ENCODE measurements around the gene ATRNL1. TPM values are rescaled to one million over a fixed set of nuclear protein-coding genes. Genes with fewer than 3 reads are reported as not detected.

Gene ATRNL1
- total and polyA plus RNA-seq, 10 donors: 0.29 to 6.3 (median 2.2) TPM

DNA sequence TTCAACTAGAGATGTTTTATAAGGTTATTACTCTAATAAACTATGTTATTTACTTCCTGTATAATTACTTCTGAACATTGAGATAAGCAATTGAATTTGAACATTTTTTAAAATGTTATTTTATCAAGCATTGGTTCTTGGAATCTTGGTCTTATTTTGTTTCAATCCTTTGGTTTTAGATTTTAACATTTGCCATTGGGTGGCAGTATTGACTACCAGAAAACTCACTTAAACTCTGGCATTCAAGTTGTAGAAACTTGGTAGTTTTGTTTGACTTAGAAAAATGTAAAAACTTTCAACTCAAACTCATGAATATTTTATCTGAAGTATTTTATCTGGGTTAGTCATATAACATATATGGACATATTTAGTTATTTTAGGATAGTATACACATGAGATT lies 48.1 kb downstream of the ATRNL1 start:
- H3K4me1 ChIP-seq: no peaks in the 10 kb centered on the region
- no peaks in the 10 kb centered on the region for H3K27me3 ChIP-seq (replicated peaks in 1 of 7)
- intact Hi-C loops (cut with DNase I; ENCODE audit: low total_unique reads): no loop called here
- peaks cover 0 to 8% (median 0%) of the 10 kb centered on the region in 8 donors for H3K9me3 ChIP-seq
- no peaks in the 10 kb centered on the region for H3K36me3 ChIP-seq
- DNase-seq: no peak
- TF ChIP-seq, protein P1, sequence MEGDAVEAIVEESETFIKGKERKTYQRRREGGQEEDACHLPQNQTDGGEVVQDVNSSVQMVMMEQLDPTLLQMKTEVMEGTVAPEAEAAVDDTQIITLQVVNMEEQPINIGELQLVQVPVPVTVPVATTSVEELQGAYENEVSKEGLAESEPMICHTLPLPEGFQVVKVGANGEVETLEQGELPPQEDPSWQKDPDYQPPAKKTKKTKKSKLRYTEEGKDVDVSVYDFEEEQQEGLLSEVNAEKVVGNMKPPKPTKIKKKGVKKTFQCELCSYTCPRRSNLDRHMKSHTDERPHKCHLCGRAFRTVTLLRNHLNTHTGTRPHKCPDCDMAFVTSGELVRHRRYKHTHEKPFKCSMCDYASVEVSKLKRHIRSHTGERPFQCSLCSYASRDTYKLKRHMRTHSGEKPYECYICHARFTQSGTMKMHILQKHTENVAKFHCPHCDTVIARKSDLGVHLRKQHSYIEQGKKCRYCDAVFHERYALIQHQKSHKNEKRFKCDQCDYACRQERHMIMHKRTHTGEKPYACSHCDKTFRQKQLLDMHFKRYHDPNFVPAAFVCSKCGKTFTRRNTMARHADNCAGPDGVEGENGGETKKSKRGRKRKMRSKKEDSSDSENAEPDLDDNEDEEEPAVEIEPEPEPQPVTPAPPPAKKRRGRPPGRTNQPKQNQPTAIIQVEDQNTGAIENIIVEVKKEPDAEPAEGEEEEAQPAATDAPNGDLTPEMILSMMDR (IDR thresholded peaks at IDR 0.05 in 8 of 11, conservative IDR thresholded peaks at IDR 0.05 in 3 of 11): no peak
- TF ChIP-seq POLR2A (IDR thresholded peaks at IDR 0.05) (no peak), POLR2AphosphoS5 (IDR thresholded peaks at IDR 0.05) (no peak)
- H3K4me3 ChIP-seq: no peak overlapping the region
- no peak overlapping the region for H3K27ac ChIP-seq

DNA sequence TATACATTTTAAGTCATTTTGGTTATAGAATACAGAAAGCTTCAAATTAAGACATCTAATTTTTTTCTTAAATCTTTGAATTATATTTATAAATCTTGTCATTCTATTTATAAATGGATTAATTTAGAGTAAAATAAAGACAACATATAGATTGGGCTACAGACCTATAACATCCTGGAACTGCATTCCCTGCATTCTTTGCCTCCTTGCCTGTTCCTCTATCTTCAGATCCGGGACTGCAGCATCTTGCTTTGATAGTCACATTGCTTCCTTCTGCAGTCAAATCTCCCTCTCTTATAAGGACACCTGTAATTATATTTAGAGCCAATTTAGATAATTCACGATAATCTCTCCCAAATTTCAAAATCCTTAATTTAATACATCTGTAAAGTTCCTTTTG lies 64.2 kb downstream of the ATRNL1 start:
- 71 to 86% (median 85%) methylated on average over 2 of the region's 2 CpGs for WGBS, 5 donors

DNA sequence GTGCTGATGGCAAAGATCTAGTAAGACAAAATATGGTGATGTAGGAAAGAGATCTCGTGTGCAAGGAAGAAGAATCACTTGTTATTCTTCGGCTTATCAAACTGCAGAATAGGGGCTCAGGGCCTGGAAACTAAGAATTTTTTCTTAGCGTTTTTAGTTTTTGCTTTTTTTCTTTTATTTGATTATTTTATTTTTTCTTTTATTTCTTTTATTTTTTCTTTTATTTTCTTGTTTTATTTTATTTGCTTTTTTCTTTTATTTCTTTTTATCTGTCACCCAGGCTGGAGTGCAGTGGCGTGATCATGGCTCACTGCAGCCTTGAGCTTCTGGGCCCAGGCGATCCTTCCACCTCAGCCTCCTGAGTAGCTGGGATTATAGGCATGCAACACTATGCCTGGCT lies 70.0 kb downstream of the ATRNL1 start:
- WGBS, 5 donors: 87 to 96% (median 89%) methylated on average over 5 of the region's 5 CpGs
- TF ChIP-seq POLR2AphosphoS5 (IDR thresholded peaks at IDR 0.05) (no peak), POLR2A (IDR thresholded peaks at IDR 0.05) (no peak)
- TF ChIP-seq, protein P1 (IDR thresholded peaks at IDR 0.05 in 8 of 11, conservative IDR thresholded peaks at IDR 0.05 in 3 of 11): no peak
- no peaks in the 10 kb centered on the region for H3K27me3 ChIP-seq (replicated peaks in 1 of 7)

More for the DNA sequence above, 64.2 kb downstream of the ATRNL1 start:
- no peak overlapping the region for H3K4me3 ChIP-seq
- H3K27me3 ChIP-seq (replicated peaks in 1 of 7): peaks cover 0 to 3% (median 0%) of the 10 kb centered on the region in 7 donors
- TF ChIP-seq, protein P1 (IDR thresholded peaks at IDR 0.05 in 8 of 11, conservative IDR thresholded peaks at IDR 0.05 in 3 of 11): no peak
- no peak for TF ChIP-seq POLR2AphosphoS5 (IDR thresholded peaks at IDR 0.05)
- no peak for TF ChIP-seq POLR2A (IDR thresholded peaks at IDR 0.05)
- DNase-seq: no peak
- no peaks in the 10 kb centered on the region for H3K36me3 ChIP-seq
- no peaks in the 10 kb centered on the region for H3K9me3 ChIP-seq
- H3K4me1 ChIP-seq: no peaks in the 10 kb centered on the region
- no peak overlapping the region for H3K27ac ChIP-seq
- intact Hi-C loops (cut with DNase I; ENCODE audit: low total_unique reads): no loop called here

DNA sequence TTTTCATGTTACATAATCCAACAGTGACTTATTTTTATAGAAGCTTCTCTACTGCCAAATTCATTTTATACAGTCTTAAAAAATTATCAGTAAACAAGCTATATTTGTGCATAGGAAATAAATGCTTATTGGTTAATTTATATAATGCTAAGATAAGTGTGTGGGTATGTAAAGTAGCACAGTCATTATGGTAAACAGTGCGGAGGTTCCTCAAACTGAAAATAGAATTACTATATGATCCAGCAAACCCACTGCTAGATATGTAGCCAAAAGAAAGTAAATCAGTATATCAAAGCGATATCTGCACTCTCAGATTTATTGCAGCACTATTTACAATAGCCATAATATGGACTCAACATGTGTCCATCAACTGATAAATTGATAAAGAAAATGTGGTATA lies 71.1 kb downstream of the ATRNL1 start:
- DNase-seq: no peak
- intact Hi-C loops (cut with DNase I; ENCODE audit: low total_unique reads): loop anchor here (10.0 kb wide), 1 partner anchor 1221 kb away; no protein-coding TSS in a partner anchor
- no peaks in the 10 kb centered on the region for H3K9me3 ChIP-seq
- no peaks in the 10 kb centered on the region for H3K36me3 ChIP-seq
- H3K4me1 ChIP-seq: no peaks in the 10 kb centered on the region
- WGBS, 5 donors: 53 to 68% (median 64%) methylated on average over 2 of the region's 2 CpGs
- TF ChIP-seq, protein P1 (IDR thresholded peaks at IDR 0.05 in 8 of 11, conservative IDR thresholded peaks at IDR 0.05 in 3 of 11): no peak
- TF ChIP-seq POLR2AphosphoS5 (IDR thresholded peaks at IDR 0.05) (no peak), POLR2A (IDR thresholded peaks at IDR 0.05) (no peak)
- no peaks in the 10 kb centered on the region for H3K27me3 ChIP-seq (replicated peaks in 1 of 7)
- H3K4me3 ChIP-seq: no peak overlapping the region
- H3K27ac ChIP-seq: no peak overlapping the region

More for the DNA sequence above, 70.0 kb downstream of the ATRNL1 start:
- H3K36me3 ChIP-seq: no peaks in the 10 kb centered on the region
- no peaks in the 10 kb centered on the region for H3K9me3 ChIP-seq
- no peak overlapping the region for H3K27ac ChIP-seq
- H3K4me1 ChIP-seq: no peaks in the 10 kb centered on the region
- DNase-seq: no peak
- intact Hi-C loops (cut with DNase I; ENCODE audit: low total_unique reads): loop anchor here (10.0 kb wide), 1 partner anchor 1222 kb away; no protein-coding TSS in a partner anchor
- no peak overlapping the region for H3K4me3 ChIP-seq
